DND-41 (cell line): ENCODE measurements around the gene SERPINB2.

ENCODE experiments used
- EZH2 ChIP-seq: IDR thresholded peaks from 3 replicates; pipeline ENCODE4 v1.6.1; 2012; ENCODE audit warnings: borderline replicate concordance, low read depth, mild to moderate bottlenecking, moderate library complexity, low read length, inconsistent platforms; ENCODE audit not compliant: severe bottlenecking
- TF ChIP-seq, protein P1 (sequence below): IDR thresholded peaks from 2 replicates; pipeline ENCODE4 v1.5.1; 2012; ENCODE audit warnings: borderline replicate concordance, low read length, moderate library complexity, mild to moderate bottlenecking; ENCODE audit not compliant: poor library complexity, severe bottlenecking; ENCODE audit errors: extremely low read depth

GRCh38 chr18:63936932-63937393 is 49.5 kb downstream of the SERPINB2 start:
- TF ChIP-seq EZH2, result no peak
- TF ChIP-seq, protein P1, sequence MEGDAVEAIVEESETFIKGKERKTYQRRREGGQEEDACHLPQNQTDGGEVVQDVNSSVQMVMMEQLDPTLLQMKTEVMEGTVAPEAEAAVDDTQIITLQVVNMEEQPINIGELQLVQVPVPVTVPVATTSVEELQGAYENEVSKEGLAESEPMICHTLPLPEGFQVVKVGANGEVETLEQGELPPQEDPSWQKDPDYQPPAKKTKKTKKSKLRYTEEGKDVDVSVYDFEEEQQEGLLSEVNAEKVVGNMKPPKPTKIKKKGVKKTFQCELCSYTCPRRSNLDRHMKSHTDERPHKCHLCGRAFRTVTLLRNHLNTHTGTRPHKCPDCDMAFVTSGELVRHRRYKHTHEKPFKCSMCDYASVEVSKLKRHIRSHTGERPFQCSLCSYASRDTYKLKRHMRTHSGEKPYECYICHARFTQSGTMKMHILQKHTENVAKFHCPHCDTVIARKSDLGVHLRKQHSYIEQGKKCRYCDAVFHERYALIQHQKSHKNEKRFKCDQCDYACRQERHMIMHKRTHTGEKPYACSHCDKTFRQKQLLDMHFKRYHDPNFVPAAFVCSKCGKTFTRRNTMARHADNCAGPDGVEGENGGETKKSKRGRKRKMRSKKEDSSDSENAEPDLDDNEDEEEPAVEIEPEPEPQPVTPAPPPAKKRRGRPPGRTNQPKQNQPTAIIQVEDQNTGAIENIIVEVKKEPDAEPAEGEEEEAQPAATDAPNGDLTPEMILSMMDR, result no peak
